SU-DHL-6 (cell line): Measurements from ENCODE around the gene EMID1.

Source experiments
- EZH2phosphoT487 ChIP-seq: fragments of 200-600 bp; sonication (generic), shearing (Covaris generic); conservative IDR thresholded peaks from 2 replicates; pipeline ENCODE4 v1.6.1; 2018; ENCODE audit warnings: mild to moderate bottlenecking, antibody characterized with exemption, low read length, moderate library complexity, mixed read lengths
- TF ChIP-seq, protein P1 (sequence below): fragments of 200-600 bp; sonication (generic); IDR thresholded peaks from one replicate; pipeline ENCODE4 v1.5.1; 2017; ENCODE audit warnings: antibody characterized with exemption, mild to moderate bottlenecking, low read length, moderate library complexity; ENCODE audit not compliant: insufficient read depth, poor library complexity, severe bottlenecking

DNA sequence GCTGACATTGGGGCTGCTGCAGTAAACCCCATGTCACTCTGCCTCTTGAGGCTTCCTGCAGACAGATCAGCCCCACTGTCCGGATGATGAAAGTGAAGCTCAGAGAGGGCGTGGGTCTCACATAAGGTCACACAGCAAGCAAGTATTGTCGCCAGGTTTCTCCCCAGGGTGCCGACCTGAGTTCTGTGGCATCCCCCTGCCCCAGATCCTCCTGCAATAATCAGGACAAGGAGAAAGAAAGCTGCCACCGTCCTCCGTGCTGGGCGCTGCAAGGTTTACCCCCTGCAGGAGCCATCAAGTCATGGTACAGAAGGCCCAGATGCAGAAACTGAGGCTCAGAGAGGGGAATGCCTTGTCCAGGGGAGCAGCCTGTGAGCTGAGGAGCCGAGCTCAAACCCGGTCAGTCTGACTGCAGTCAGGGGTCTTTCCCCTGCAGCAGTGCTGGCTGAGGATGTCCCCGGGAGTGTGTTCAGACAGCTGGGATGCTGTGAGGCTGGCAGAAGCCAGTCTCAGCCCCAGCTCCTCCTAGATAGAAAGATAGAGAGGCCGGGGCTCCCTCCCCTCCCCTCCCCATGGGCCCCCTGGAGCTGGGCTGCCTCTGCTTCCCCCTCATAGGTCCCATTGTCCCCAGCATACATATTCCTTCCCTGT, 13.2 kb downstream of the EMID1 start:
- TF ChIP-seq, protein P1, sequence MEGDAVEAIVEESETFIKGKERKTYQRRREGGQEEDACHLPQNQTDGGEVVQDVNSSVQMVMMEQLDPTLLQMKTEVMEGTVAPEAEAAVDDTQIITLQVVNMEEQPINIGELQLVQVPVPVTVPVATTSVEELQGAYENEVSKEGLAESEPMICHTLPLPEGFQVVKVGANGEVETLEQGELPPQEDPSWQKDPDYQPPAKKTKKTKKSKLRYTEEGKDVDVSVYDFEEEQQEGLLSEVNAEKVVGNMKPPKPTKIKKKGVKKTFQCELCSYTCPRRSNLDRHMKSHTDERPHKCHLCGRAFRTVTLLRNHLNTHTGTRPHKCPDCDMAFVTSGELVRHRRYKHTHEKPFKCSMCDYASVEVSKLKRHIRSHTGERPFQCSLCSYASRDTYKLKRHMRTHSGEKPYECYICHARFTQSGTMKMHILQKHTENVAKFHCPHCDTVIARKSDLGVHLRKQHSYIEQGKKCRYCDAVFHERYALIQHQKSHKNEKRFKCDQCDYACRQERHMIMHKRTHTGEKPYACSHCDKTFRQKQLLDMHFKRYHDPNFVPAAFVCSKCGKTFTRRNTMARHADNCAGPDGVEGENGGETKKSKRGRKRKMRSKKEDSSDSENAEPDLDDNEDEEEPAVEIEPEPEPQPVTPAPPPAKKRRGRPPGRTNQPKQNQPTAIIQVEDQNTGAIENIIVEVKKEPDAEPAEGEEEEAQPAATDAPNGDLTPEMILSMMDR = no peak
- no peak for TF ChIP-seq EZH2phosphoT487
